Endothelial cell of umbilical vein (primary cell): Measurements from ENCODE around the gene BHLHE23. TPM values are rescaled to one million over a fixed set of nuclear protein-coding genes. Genes with fewer than 3 reads are reported as not detected.

Experiments used
- BruUV-seq: library from RNA; stranded (reverse); fragments of 400-500 nt; replicated peaks from 2 replicates; lab custom pipeline; 2021; lab: Mats Ljungman, UMichigan
- CTCF ChIA-PET: fragments of 300-600, 350-600 bp; sonication (Branson Sonifier 250); formaldehyde crosslinking; loops from one replicate; lab custom pipeline; 2021; ENCODE audit warnings: antibody characterized with exemption, inconsistent platforms; lab: Charles Lee
- POLR2A ChIA-PET: fragments of 300-600, 350-600 bp; sonication (Branson Sonifier 250); formaldehyde crosslinking; loops from one replicate; lab custom pipeline; 2021; ENCODE audit warnings: antibody characterized with exemption, inconsistent platforms; lab: Charles Lee
- DNase-seq: peaks from one replicate; pipeline ENCODE4 v3.0.0-alpha.2; 2011; ENCODE audit warnings: low read depth, low spot score
- FAIRE-seq: peaks from 2 replicates; lab custom pipeline; 2011; peaks lifted over from hg19 to GRCh38; lab: Jason Lieb, UNC
- H2AFZ ChIP-seq: 2 replicates; pipeline ENCODE4 v1.6.0; 2012; ENCODE audit warnings: low read depth, low read length, control low read depth, inconsistent platforms
- H3K27ac ChIP-seq: 2 replicates; pipeline ENCODE4 v1.5.1; 2011; ENCODE audit warnings: low read depth, mild to moderate bottlenecking, control low read depth, low read length, moderate library complexity; ENCODE audit not compliant: insufficient read depth
- H3K27me3 ChIP-seq, 2 experiments: 2 replicates each; pipeline versions ENCODE4 v1.6.0 to v1.6.1; 2011; ENCODE audit warnings: low read length in 2 of 2, mixed read lengths in 1 of 2; ENCODE audit not compliant: control insufficient read depth in 2 of 2, insufficient read depth in 2 of 2
- H3K36me3 ChIP-seq, 2 experiments: 2 replicates in 1 of 2; 3 replicates in 1 of 2; pipeline ENCODE4 v1.5.1; 2011; ENCODE audit warnings: low read length in 2 of 2, mild to moderate bottlenecking in 1 of 2, moderate library complexity in 1 of 2; ENCODE audit not compliant: control insufficient read depth in 2 of 2, insufficient read depth in 2 of 2; ENCODE audit errors: extremely low read depth in 1 of 2
- H3K4me1 ChIP-seq: 3 replicates; pipeline ENCODE4 v1.5.1; 2011; ENCODE audit warnings: mild to moderate bottlenecking, low read length; ENCODE audit not compliant: control insufficient read depth, insufficient read depth; ENCODE audit errors: extremely low read depth
- H3K4me2 ChIP-seq: 2 replicates; pipeline ENCODE4 v1.6.1; 2011; ENCODE audit warnings: low read length, control low read depth, mixed read lengths; ENCODE audit not compliant: insufficient read depth
- H3K4me3 ChIP-seq, 3 experiments: fragments of 200-600 bp in 1 of 3; sonication (generic), shearing (Covaris generic) in 1 of 3; replicated peaks in 1 of 3; 2 replicates each; pipeline ENCODE4 v1.5.1; 2011 to 2016; ENCODE audit warnings: control low read depth in 3 of 3, low read length in 3 of 3, mild to moderate bottlenecking in 2 of 3, inconsistent platforms in 1 of 3, low read depth in 1 of 3, moderate library complexity in 1 of 3; ENCODE audit not compliant: insufficient read depth in 1 of 3
- H3K79me2 ChIP-seq: 2 replicates; pipeline ENCODE4 v1.6.0; 2012; ENCODE audit warnings: low read length, inconsistent platforms; ENCODE audit not compliant: control insufficient read depth, insufficient read depth
- H3K9ac ChIP-seq: replicated peaks from 2 replicates; pipeline ENCODE3; 2011; ENCODE audit warnings: low read length, control low read depth; ENCODE audit not compliant: insufficient read depth; ENCODE audit errors: extremely low read depth
- H3K9me1 ChIP-seq: replicated peaks from 3 replicates; pipeline ENCODE4 v1.6.0; 2011; ENCODE audit warnings: mild to moderate bottlenecking, low read length; ENCODE audit not compliant: control insufficient read depth, insufficient read depth; ENCODE audit errors: extremely low read depth
- H3K9me3 ChIP-seq: replicated peaks from 2 replicates; pipeline ENCODE4 v1.5.1; 2012; ENCODE audit warnings: low read length, inconsistent platforms; ENCODE audit not compliant: control insufficient read depth, insufficient read depth
- H4K20me1 ChIP-seq: replicated peaks from 2 replicates; pipeline ENCODE3; 2011; ENCODE audit warnings: mild to moderate bottlenecking, low read length; ENCODE audit not compliant: control insufficient read depth, insufficient read depth; ENCODE audit errors: extremely low read depth
- EZH2 ChIP-seq: IDR thresholded peaks from 2 replicates; pipeline ENCODE4 v1.6.1; 2012; ENCODE audit warnings: borderline replicate concordance, low read depth, mild to moderate bottlenecking, moderate library complexity, low read length, inconsistent platforms; ENCODE audit not compliant: severe bottlenecking
- FOS ChIP-seq: IDR thresholded peaks from 2 replicates; pipeline ENCODE4 v1.6.1; 2011; ENCODE audit warnings: mild to moderate bottlenecking, low read length, moderate library complexity, borderline replicate concordance; ENCODE audit not compliant: insufficient read depth
- GATA2 ChIP-seq: IDR thresholded peaks from 2 replicates; pipeline ENCODE4 v1.7.0; 2011; ENCODE audit warnings: low read depth, mild to moderate bottlenecking, moderate library complexity, mixed read lengths, low read length; ENCODE audit not compliant: insufficient read length, insufficient read depth
- JUN ChIP-seq: IDR thresholded peaks from 2 replicates; pipeline ENCODE4 v1.6.1; 2011; ENCODE audit warnings: borderline replicate concordance, low read depth; ENCODE audit not compliant: insufficient read length, insufficient read depth
- MAX ChIP-seq: IDR thresholded peaks from 2 replicates; pipeline ENCODE4 v1.6.1; 2011; ENCODE audit not compliant: insufficient read depth, insufficient read length
- MYC ChIP-seq: IDR thresholded peaks from one replicate; pipeline ENCODE4 v1.6.1; 2011; ENCODE audit warnings: mild to moderate bottlenecking, low read depth, low read length
- POLR2A ChIP-seq: IDR thresholded peaks from 2 replicates; pipeline ENCODE4 v1.6.1; 2012; ENCODE audit warnings: low read depth, mild to moderate bottlenecking, control low read depth, low read length
- POLR2AphosphoS5 ChIP-seq: IDR thresholded peaks from 2 replicates; pipeline ENCODE4 v1.6.1; 2012; ENCODE audit warnings: low read depth, mild to moderate bottlenecking, control low read depth, low read length, moderate library complexity; ENCODE audit not compliant: insufficient read depth
- dilution Hi-C: fragments of 300-500 bp; cut with MboI; formaldehyde crosslinking; loops from one replicate; pipeline ENCODE4 v1.15.0; 2019; ENCODE audit warnings: low sequenced_read_pairs; ENCODE audit not compliant: extremely low pct_ligation_motif_present
- intact Hi-C: fragments of 100-400 bp; cut with micrococcal nuclease; formaldehyde crosslinking; loops from one replicate; pipeline ENCODE4 v1.10.0; 2022
- polyA plus RNA-seq, 4 experiments: library from polyadenylated mRNA; depleted of rRNA in 3 of 4; stranded (reverse) in 3 of 4; unstranded in 1 of 4; fragments of >200 nt; gene quantifications; 2 replicates each; pipeline versions ENCODE4 v1.2.1 to v1.2.3, GENCODE V29; 2011 to 2012; ENCODE audit warnings: missing spikeins in 1 of 4
- total RNA-seq: library from RNA; stranded (reverse); gene quantifications from 2 replicates; pipeline ENCODE4 v1.2.3, GENCODE V29; 2021
- TF ChIP-seq, protein P1 (sequence below), 2 donors: IDR thresholded peaks; 1 replicate in 1 of 2; 2 replicates in 1 of 2; pipeline ENCODE4 v1.5.1; 2011; ENCODE audit warnings: low read length in 2 of 2, mild to moderate bottlenecking in 2 of 2, moderate library complexity in 2 of 2, control low read depth in 1 of 2, inconsistent platforms in 1 of 2, low read depth in 1 of 2; ENCODE audit not compliant: insufficient read depth in 1 of 2; ENCODE audit errors: extremely low read depth in 1 of 2

The BHLHE23 gene
- total and polyA plus RNA-seq, 2 donors (not counting 3 experiments of a cell fraction or from before 2014, with no cell fraction given), result not detected

DNA sequence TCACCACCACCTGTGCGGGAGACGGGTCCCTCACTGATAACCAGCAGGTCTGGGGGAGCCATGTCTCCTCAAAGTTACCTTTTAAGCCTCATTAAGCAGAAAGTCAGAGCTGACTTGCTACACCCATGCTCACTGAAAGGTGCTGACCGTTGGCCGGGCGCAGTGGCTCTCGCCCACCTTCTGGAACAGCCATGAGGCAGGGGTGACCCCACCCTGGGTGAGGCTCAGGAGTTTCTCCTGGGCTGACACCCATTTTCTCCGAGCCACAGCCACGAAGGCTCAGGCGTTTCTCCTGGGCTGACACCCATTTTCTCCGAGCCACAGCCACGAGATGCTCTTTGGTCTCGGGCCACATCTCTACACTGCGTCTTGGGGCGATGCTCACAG lies 10.2 kb downstream of the BHLHE23 start:
- Histone ChIP-seq H3K27me3 (peaks cover 11 to 16% of the 10 kb centered on the region in 2 experiments), H3K4me3 (no peak overlapping the region), H3K36me3 (no peaks in the 10 kb centered on the region), H4K20me1 (no peaks in the 10 kb centered on the region), H3K9me1 (no peaks in the 10 kb centered on the region), H2AFZ (no peak overlapping the region), H3K79me2 (no peaks in the 10 kb centered on the region), H3K9ac (no peak overlapping the region), H3K9me3 (no peaks in the 10 kb centered on the region), H3K4me2 (no peak overlapping the region), H3K27ac (no peak overlapping the region), H3K4me1 (no peaks in the 10 kb centered on the region)
- DNase-seq, result no peak
- intact Hi-C loops (no loop called here), dilution Hi-C loops (no loop called here)
- no TSS peak for BruUV-seq
- ChIA-PET CTCF (interaction anchor here (1.4 kb wide), 1 partner anchor 12 kb away, joined by 4 read pairs; no protein-coding TSS in a partner anchor), POLR2A (no interaction called here)
- FAIRE-seq, result no peak
- no peak for TF ChIP-seq MYC
- no peak for TF ChIP-seq GATA2
- no peak for TF ChIP-seq EZH2
- TF ChIP-seq, protein P1, sequence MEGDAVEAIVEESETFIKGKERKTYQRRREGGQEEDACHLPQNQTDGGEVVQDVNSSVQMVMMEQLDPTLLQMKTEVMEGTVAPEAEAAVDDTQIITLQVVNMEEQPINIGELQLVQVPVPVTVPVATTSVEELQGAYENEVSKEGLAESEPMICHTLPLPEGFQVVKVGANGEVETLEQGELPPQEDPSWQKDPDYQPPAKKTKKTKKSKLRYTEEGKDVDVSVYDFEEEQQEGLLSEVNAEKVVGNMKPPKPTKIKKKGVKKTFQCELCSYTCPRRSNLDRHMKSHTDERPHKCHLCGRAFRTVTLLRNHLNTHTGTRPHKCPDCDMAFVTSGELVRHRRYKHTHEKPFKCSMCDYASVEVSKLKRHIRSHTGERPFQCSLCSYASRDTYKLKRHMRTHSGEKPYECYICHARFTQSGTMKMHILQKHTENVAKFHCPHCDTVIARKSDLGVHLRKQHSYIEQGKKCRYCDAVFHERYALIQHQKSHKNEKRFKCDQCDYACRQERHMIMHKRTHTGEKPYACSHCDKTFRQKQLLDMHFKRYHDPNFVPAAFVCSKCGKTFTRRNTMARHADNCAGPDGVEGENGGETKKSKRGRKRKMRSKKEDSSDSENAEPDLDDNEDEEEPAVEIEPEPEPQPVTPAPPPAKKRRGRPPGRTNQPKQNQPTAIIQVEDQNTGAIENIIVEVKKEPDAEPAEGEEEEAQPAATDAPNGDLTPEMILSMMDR (IDR thresholded peaks at IDR 0.05; ENCODE audit: extremely low read depth in 1 of 2, insufficient read depth in 1 of 2, low read depth in 1 of 2, low read length in 2 of 2), result no peak
- no peak for TF ChIP-seq POLR2A
- no peak for TF ChIP-seq JUN
- TF ChIP-seq MAX, result no peak
- TF ChIP-seq FOS, result no peak
- no peak for TF ChIP-seq POLR2AphosphoS5
